Amygdala (tissue), 56 donors: ENCODE measurements around the gene MLLT1.

Experiments
- DNase-seq, 56 donors: peaks; one replicate each; lab custom pipeline; 2025; lab: John Stamatoyannopoulos, UW

Gene MLLT1

GRCh38 chr19:6276447-6276846, 3.3 kb downstream of the MLLT1 start:
- DNase-seq, result no peak

- DNase-seq, result no peak
Measured at GRCh38 chr19:6275170-6275744, 4.5 kb downstream of the MLLT1 start.

GRCh38 chr19:6274756-6275155, 5.0 kb downstream of the MLLT1 start:
- peak in 2 of 56 donors; percentile 10 to 30 for DNase-seq

GRCh38 chr19:6273701-6274601, 5.8 kb downstream of the MLLT1 start:
- peak in 37 of 56 donors; percentile 10 to 67 (median 38) for DNase-seq

- no peak for DNase-seq
Measured at GRCh38 chr19:6272913-6273600, 6.7 kb downstream of the MLLT1 start.

- DNase-seq, result no peak
Measured at GRCh38 chr19:6272411-6272791, 7.4 kb downstream of the MLLT1 start.

- peak in 36 of 56 donors; percentile 12 to 67 (median 42) for DNase-seq
Measured at GRCh38 chr19:6271721-6272410, 7.9 kb downstream of the MLLT1 start.

- DNase-seq, result no peak
Measured at GRCh38 chr19:6271251-6271650, 8.5 kb downstream of the MLLT1 start.

GRCh38 chr19:6270822-6271221, 9.0 kb downstream of the MLLT1 start:
- no peak for DNase-seq

- no peak for DNase-seq
Measured at GRCh38 chr19:6270076-6270745, 9.6 kb downstream of the MLLT1 start.

GRCh38 chr19:6269101-6269886, 10.5 kb downstream of the MLLT1 start:
- no peak for DNase-seq

- DNase-seq, result no peak
Measured at GRCh38 chr19:6268382-6268771, 11.4 kb downstream of the MLLT1 start.

- DNase-seq, result no peak
Measured at GRCh38 chr19:6267552-6268381, 12.0 kb downstream of the MLLT1 start.

- no peak for DNase-seq
Measured at GRCh38 chr19:6264803-6265202, 15.0 kb downstream of the MLLT1 start.

GRCh38 chr19:6263735-6264444, 15.9 kb downstream of the MLLT1 start:
- no peak for DNase-seq

- no peak for DNase-seq
Measured at GRCh38 chr19:6263306-6263705, 16.5 kb downstream of the MLLT1 start.

GRCh38 chr19:6262519-6262918, 17.3 kb downstream of the MLLT1 start:
- DNase-seq, result no peak

GRCh38 chr19:6261883-6262282, 17.9 kb downstream of the MLLT1 start:
- DNase-seq, result no peak
